GM21786 (cell line): ENCODE measurements around the gene SIPA1.
"Not testable (repeated sequence)": the region's sequence is repeated elsewhere in the genome, so short reads cannot be mapped to it uniquely, and the experiment has no call there.

Source experiments
- ATAC-seq: cut with Tn5 transposase; IDR thresholded peaks from one replicate; pipeline ENCODE4 v1.9.1; 2021; ENCODE audit not compliant: unreplicated experiment

The SIPA1 gene

GRCh38 chr11:65623852-65624616 is 13.9 kb upstream of the SIPA1 start:
- no peak for ATAC-seq

GRCh38 chr11:65624931-65625627 is 12.8 kb upstream of the SIPA1 start:
- ATAC-seq: no peak

DNA sequence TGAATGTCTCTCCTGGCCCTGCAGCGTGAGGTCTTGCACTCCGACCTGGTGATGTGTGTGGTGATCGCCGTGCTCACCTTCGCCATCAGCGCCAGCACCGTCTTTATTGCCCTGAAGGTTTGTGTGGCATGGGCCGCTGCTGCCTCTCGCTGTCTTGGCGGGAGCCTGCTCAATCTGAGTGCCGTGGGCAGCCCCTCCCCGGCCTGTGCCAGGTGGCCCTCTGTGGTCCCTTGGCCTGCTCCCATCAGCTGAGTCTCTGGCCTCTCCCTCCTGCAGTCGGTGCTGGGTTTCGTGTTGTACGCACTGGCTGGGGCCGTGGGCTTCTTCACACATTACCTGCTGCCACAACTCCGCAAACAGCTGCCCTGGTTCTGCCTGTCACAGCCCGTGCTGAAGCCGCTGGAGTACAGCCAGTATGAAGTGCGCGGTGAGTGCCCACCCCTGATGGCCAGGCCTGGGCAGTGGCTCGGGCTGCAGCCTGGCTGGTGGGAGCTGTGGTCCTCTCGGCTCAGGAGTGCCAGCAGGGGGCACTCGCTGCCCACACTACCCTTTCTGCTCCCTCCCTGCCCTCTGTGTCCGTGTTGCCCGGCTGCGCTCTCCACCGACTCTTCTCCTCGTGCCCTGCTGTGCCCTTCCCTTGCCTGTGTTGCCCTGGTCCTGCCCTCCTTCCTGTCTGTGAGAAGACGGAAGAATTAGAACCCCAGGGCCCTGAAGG is 12.1 kb upstream of the SIPA1 start:
- no peak for ATAC-seq

GRCh38 chr11:65627202-65627601 is 10.7 kb upstream of the SIPA1 start:
- no peak for ATAC-seq

DNA sequence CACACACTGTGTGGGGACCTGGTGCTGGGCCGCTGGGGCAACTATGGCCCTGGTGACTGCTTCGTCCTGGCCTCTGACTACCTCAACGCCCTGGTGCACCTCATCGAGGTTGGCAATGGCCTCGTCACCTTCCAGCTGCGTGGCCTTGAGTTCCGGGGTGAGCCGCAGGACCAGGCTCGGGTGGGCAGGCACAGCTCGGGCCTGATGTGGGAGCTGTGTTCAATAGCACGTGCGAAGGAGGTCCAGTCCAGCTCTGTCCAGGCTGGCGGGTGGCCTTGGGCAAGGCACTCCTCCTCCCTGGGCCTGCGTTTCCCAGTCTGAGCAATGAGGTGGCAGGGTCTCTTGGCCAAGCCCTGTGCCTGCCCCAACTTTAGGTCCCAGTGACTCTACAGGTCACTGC is 8.3 kb upstream of the SIPA1 start:
- no peak for ATAC-seq

GRCh38 chr11:65630215-65630614 is 7.7 kb upstream of the SIPA1 start:
- ATAC-seq: no peak

- no peak for ATAC-seq
Measured at GRCh38 chr11:65633390-65634108, 4.4 kb upstream of the SIPA1 start.

DNA sequence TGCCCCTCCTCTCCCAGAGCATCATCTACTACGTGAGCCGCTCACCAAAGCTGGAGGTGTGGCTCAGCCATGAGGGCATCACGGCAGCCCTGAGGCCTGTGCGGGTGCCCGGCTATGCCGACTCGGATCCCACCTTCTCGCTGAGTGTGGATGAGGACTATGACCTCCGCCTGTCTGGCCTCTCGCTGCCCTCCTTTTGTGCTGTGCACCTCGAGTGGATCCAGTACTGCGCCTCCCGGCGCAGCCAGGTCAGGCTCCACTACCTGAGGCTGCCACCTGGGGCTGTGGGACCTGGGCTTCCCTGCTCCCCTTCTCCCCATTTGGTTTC is 3.8 kb upstream of the SIPA1 start:
- no peak for ATAC-seq

DNA sequence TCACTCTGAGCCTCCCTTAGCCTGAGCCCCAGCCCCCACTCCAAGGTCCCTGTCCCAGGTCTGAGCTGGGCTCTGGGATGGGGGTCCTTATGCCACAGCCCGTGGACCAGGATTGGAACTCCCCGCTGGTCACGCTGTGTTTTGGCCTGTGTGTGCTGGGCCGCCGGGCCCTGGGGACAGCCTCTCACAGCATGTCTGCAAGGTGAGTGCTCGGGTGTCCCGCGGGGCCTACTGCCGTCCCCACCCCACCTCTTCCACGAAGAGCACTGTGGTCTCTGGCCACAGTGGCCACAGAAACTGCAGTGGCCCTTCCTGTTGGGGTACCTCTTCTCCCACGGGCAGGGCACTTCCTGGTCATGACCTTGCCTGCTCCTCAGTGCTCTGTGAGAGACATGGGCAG is 3.5 kb upstream of the SIPA1 start:
- ATAC-seq: no peak

DNA sequence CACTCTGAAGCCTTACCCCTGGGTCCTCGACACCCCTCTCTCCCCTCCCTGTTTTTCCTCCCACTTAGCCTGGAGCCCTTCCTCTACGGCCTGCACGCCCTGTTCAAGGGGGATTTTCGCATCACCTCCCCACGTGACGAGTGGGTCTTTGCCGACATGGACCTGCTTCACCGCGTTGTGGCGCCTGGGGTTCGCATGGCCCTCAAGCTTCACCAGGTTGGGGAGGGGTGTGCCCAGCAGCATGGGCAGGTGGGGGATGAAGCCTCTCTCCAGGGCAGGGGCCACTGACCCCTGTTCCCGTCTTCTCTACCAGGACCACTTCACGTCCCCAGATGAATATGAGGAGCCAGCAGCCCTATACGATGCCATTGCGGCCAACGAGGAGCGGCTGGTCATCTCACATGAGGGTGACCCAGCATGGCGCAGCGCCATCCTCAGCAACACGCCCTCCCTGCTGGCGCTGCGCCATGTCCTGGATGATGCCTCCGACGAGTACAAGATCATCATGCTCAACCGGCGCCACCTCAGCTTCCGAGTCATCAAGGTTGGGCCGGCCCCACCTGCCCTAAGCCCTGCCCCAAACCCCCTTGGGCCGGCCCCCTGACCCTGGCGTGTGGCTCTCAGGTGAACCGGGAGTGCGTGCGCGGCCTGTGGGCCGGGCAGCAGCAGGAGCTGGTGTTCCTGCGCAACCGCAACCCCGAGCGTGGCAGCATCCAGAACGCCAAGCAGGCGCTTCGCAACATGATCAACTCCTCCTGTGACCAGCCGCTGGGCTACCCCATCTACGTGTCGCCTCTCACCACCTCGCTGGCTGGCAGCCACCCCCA is 2.8 kb upstream of the SIPA1 start:
- ATAC-seq: no peak

DNA sequence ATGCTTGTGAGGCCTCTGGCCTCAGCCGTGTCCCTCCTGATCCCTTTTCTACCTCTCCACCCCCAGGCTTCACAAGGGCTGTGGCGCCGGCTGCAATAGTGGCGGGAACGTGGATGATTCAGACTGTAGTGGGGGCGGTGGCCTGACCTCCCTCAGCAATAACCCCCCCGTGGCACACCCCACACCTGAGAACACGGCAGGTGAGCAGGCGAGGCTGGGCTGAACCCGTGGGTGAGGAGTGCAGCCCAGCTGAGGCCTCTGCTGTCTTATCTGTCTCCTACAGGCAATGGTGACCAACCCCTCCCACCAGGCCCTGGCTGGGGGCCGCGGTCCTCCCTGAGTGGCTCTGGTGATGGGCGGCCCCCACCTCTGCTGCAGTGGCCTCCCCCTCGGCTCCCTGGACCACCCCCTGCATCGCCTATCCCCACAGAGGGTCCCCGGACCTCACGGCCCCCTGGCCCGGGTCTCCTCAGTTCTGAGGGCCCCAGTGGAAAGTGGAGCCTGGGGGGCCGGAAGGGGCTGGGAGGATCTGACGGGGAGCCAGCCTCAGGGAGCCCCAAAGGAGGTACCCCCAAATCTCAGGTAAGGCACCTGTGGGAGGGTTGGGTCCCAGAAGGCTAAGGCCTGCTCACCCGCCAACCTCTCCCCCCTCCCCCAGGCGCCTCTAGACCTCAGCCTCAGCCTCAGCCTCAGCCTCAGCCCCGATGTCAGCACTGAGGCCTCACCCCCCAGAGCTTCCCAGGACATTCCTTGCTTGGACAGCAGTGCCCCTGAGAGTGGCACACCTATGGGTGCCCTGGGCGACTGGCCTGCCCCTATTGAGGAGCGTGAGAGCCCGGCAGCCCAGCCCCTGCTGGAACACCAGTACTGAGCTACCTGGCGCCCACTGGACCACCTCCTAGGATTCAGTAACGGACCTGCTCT is 1.5 kb upstream of the SIPA1 start:
- ATAC-seq: no peak

GRCh38 chr11:65637032-65637557 is 806 bp upstream of the SIPA1 start:
- no peak for ATAC-seq

- ATAC-seq: not testable (repeated sequence)
Measured at GRCh38 chr11:65639228-65639597, 1.3 kb downstream of the SIPA1 start.

- ATAC-seq: peak; percentile 45
Measured at GRCh38 chr11:65639623-65640482, 2.0 kb downstream of the SIPA1 start.

DNA sequence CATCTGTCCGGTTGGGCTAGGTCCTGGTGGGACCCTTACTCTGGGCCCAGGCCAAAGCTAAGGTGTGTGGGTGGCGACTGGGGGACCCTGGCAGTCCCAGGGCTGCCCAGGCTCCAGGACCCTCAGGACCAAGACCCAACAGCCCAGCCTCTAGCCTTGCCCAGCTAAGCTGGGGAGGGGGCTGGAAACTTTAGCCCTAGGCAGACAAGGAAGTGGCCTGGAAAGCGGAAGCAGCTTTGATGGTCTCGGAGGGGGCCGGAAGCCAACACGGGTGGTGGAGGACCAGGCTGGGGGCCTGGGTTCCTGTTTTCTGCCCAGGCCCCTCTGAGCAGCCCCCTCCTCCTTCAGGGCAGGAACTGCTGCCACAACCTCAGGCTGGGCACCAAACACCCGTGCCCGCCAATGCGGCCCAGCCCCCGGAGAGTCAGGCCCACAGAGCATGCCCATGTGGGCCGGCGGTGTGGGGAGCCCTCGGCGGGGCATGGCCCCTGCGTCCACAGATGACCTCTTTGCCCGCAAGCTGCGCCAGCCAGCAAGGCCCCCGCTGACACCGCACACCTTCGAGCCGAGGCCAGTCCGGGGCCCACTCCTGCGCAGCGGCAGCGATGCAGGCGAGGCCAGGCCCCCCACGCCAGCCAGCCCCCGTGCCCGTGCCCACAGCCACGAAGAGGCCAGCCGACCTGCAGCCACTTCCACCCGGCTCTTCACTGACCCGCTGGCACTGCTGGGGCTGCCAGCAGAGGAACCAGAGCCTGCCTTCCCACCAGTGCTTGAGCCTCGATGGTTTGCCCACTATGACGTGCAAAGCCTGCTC is 2.8 kb downstream of the SIPA1 start:
- ATAC-seq: no peak

GRCh38 chr11:65641297-65642013 is 3.6 kb downstream of the SIPA1 start:
- no peak for ATAC-seq
